ENCODE measurements around the gene WDR38. TPM values are rescaled to one million over a fixed set of nuclear protein-coding genes. Genes with fewer than 3 reads are reported as not detected.
A peak's percentile ranks its signal among the peaks of the same experiment; 100 is the strongest.

Gene WDR38
- total and polyA plus RNA-seq, 9 of the 15 experiments (the other 6 are each of a cell fraction or from before 2014, with no cell fraction given): not detected

- BruUV-seq (replicated peaks): no TSS peak
- in situ Hi-C loops (cut with MboI) (no loop called here), intact Hi-C loops (cut with micrococcal nuclease) (no loop called here)
- POLR2A ChIA-PET: interaction anchor here (0.6 to 1.0 kb wide), 3 partner anchors 10 to 263 kb away, joined by 4 to 7 read pairs (median 4); no protein-coding TSS in a partner anchor
- no peaks in the 10 kb centered on the region for H3K9me3 ChIP-seq (replicated peaks; ENCODE audit: control insufficient read depth, insufficient read depth, low read depth, low read length)
- no peak for TF ChIP-seq MEIS2 (IDR thresholded peaks at IDR 0.05; ENCODE audit: partially characterized antibody)
- no peak for TF ChIP-seq COPS2 (conservative IDR thresholded peaks at IDR 0.05)
- no peak for TF ChIP-seq ZNF655 (CRISPR knock-in tag; IDR thresholded peaks at IDR 0.05)
- TF ChIP-seq RFX1 (IDR thresholded peaks at IDR 0.05): no peak
- TF ChIP-seq KDM1A (IDR thresholded peaks at IDR 0.05): 0 out of 4 replicates have a peak, but pooled peaks of 1 of the 2 experiments have one; percentile 16
- no peak for TF ChIP-seq STAT5B (CRISPR knock-in tag; IDR thresholded peaks at IDR 0.05)
- TF ChIP-seq NR2F6 (CRISPR knock-in tag; IDR thresholded peaks at IDR 0.05): no peak
- TF ChIP-seq POLR3A (IDR thresholded peaks at IDR 0.05; ENCODE audit: borderline replicate concordance, extremely low read depth, insufficient read depth, insufficient read length): no peak
- WGBS (ENCODE audit: insufficient coverage, low coverage, missing lambda C conversion rate): 14% methylated on average over 4 of the region's 5 CpGs
- H3K4me3 ChIP-seq: no peak overlapping the region
- H3K9me1 ChIP-seq (ENCODE audit: control insufficient read depth, insufficient read depth, low read length): no peaks in the 10 kb centered on the region
- H4K20me1 ChIP-seq (replicated peaks; ENCODE audit: control insufficient read depth, insufficient read depth, low read length): no peaks in the 10 kb centered on the region
- CTCF ChIA-PET (ENCODE audit: low intra/inter-chr PET ratio): no interaction called here
- H3K79me2 ChIP-seq (ENCODE audit: control insufficient read depth, insufficient read depth, low read length): no peaks in the 10 kb centered on the region
- ATAC-seq (no peak), DNase-seq (ENCODE audit: extremely low read depth in 1 of 4, low spot score in 3 of 4) (no peak), FAIRE-seq (no peak)
- no peak overlapping the region for H3K9ac ChIP-seq (ENCODE audit: insufficient read depth in 1 of 2, low read depth in 2 of 2, low read length in 2 of 2)
- H3K27me3 ChIP-seq (ENCODE audit: control insufficient read depth in 2 of 2, insufficient read depth in 2 of 2, low read length in 2 of 2): no peaks in the 10 kb centered on the region
- peaks cover 8 to 11% of the 10 kb centered on the region in 2 experiments; a peak in 4 of 5 replicates for H3K4me1 ChIP-seq (replicated peaks in 1 of 2; ENCODE audit: control insufficient read depth in 2 of 2, insufficient read depth in 2 of 2, low read length in 2 of 2)
- no peak overlapping the region for H3K27ac ChIP-seq (ENCODE audit: extremely low read depth, low read depth, low read length)
- H3K4me2 ChIP-seq (ENCODE audit: insufficient read depth, low read length): no peak overlapping the region
- H2AFZ ChIP-seq (ENCODE audit: low read depth, low read length): no peak overlapping the region
- no peaks in the 10 kb centered on the region for H3K36me3 ChIP-seq (ENCODE audit: control insufficient read depth, insufficient read depth, low read length)
Measured at GRCh38 chr9:124829334-124829669, 24.0 kb upstream of the WDR38 start.

Measured in K562 (cell line).